Endothelial cell of umbilical vein (primary cell): ENCODE results near the gene RPL39. TPM values are rescaled to one million over a fixed set of nuclear protein-coding genes. Genes with fewer than 3 reads are reported as not detected.

ENCODE experiments used
- BruUV-seq: library from RNA; stranded (reverse); fragments of 400-500 nt; replicated peaks from 2 replicates; lab custom pipeline; 2021; lab: Mats Ljungman, UMichigan
- CTCF ChIA-PET: fragments of 300-600, 350-600 bp; sonication (Branson Sonifier 250); formaldehyde crosslinking; loops from one replicate; lab custom pipeline; 2021; ENCODE audit warnings: antibody characterized with exemption, inconsistent platforms; lab: Charles Lee
- POLR2A ChIA-PET: fragments of 300-600, 350-600 bp; sonication (Branson Sonifier 250); formaldehyde crosslinking; loops from one replicate; lab custom pipeline; 2021; ENCODE audit warnings: antibody characterized with exemption, inconsistent platforms; lab: Charles Lee
- DNase-seq: peaks from one replicate; pipeline ENCODE4 v3.0.0-alpha.2; 2011; ENCODE audit warnings: low read depth, low spot score
- FAIRE-seq: peaks from 2 replicates; lab custom pipeline; 2011; peaks lifted over from hg19 to GRCh38; lab: Jason Lieb, UNC
- H2AFZ ChIP-seq: 2 replicates; pipeline ENCODE4 v1.6.0; 2012; ENCODE audit warnings: low read depth, low read length, control low read depth, inconsistent platforms
- H3K27ac ChIP-seq: 2 replicates; pipeline ENCODE4 v1.5.1; 2011; ENCODE audit warnings: low read depth, mild to moderate bottlenecking, control low read depth, low read length, moderate library complexity; ENCODE audit not compliant: insufficient read depth
- H3K27me3 ChIP-seq, 2 experiments: 2 replicates each; pipeline versions ENCODE4 v1.6.0 to v1.6.1; 2011; ENCODE audit warnings: low read length in 2 of 2, mixed read lengths in 1 of 2; ENCODE audit not compliant: control insufficient read depth in 2 of 2, insufficient read depth in 2 of 2
- H3K36me3 ChIP-seq, 2 experiments: 2 replicates in 1 of 2; 3 replicates in 1 of 2; pipeline ENCODE4 v1.5.1; 2011; ENCODE audit warnings: low read length in 2 of 2, mild to moderate bottlenecking in 1 of 2, moderate library complexity in 1 of 2; ENCODE audit not compliant: control insufficient read depth in 2 of 2, insufficient read depth in 2 of 2; ENCODE audit errors: extremely low read depth in 1 of 2
- H3K4me1 ChIP-seq: 3 replicates; pipeline ENCODE4 v1.5.1; 2011; ENCODE audit warnings: mild to moderate bottlenecking, low read length; ENCODE audit not compliant: control insufficient read depth, insufficient read depth; ENCODE audit errors: extremely low read depth
- H3K4me2 ChIP-seq: 2 replicates; pipeline ENCODE4 v1.6.1; 2011; ENCODE audit warnings: low read length, control low read depth, mixed read lengths; ENCODE audit not compliant: insufficient read depth
- H3K4me3 ChIP-seq, 3 experiments: fragments of 200-600 bp in 1 of 3; sonication (generic), shearing (Covaris generic) in 1 of 3; replicated peaks in 1 of 3; 2 replicates each; pipeline ENCODE4 v1.5.1; 2011 to 2016; ENCODE audit warnings: control low read depth in 3 of 3, low read length in 3 of 3, mild to moderate bottlenecking in 2 of 3, inconsistent platforms in 1 of 3, low read depth in 1 of 3, moderate library complexity in 1 of 3; ENCODE audit not compliant: insufficient read depth in 1 of 3
- H3K79me2 ChIP-seq: 2 replicates; pipeline ENCODE4 v1.6.0; 2012; ENCODE audit warnings: low read length, inconsistent platforms; ENCODE audit not compliant: control insufficient read depth, insufficient read depth
- H3K9ac ChIP-seq: replicated peaks from 2 replicates; pipeline ENCODE3; 2011; ENCODE audit warnings: low read length, control low read depth; ENCODE audit not compliant: insufficient read depth; ENCODE audit errors: extremely low read depth
- H3K9me1 ChIP-seq: replicated peaks from 3 replicates; pipeline ENCODE4 v1.6.0; 2011; ENCODE audit warnings: mild to moderate bottlenecking, low read length; ENCODE audit not compliant: control insufficient read depth, insufficient read depth; ENCODE audit errors: extremely low read depth
- H3K9me3 ChIP-seq: replicated peaks from 2 replicates; pipeline ENCODE4 v1.5.1; 2012; ENCODE audit warnings: low read length, inconsistent platforms; ENCODE audit not compliant: control insufficient read depth, insufficient read depth
- H4K20me1 ChIP-seq: replicated peaks from 2 replicates; pipeline ENCODE3; 2011; ENCODE audit warnings: mild to moderate bottlenecking, low read length; ENCODE audit not compliant: control insufficient read depth, insufficient read depth; ENCODE audit errors: extremely low read depth
- GATA2 ChIP-seq: IDR thresholded peaks from 2 replicates; pipeline ENCODE4 v1.7.0; 2011; ENCODE audit warnings: low read depth, mild to moderate bottlenecking, moderate library complexity, mixed read lengths, low read length; ENCODE audit not compliant: insufficient read length, insufficient read depth
- JUN ChIP-seq: IDR thresholded peaks from 2 replicates; pipeline ENCODE4 v1.6.1; 2011; ENCODE audit warnings: borderline replicate concordance, low read depth; ENCODE audit not compliant: insufficient read length, insufficient read depth
- MYC ChIP-seq: IDR thresholded peaks from one replicate; pipeline ENCODE4 v1.6.1; 2011; ENCODE audit warnings: mild to moderate bottlenecking, low read depth, low read length
- POLR2A ChIP-seq: IDR thresholded peaks from 2 replicates; pipeline ENCODE4 v1.6.1; 2012; ENCODE audit warnings: low read depth, mild to moderate bottlenecking, control low read depth, low read length
- POLR2AphosphoS5 ChIP-seq: IDR thresholded peaks from 2 replicates; pipeline ENCODE4 v1.6.1; 2012; ENCODE audit warnings: low read depth, mild to moderate bottlenecking, control low read depth, low read length, moderate library complexity; ENCODE audit not compliant: insufficient read depth
- dilution Hi-C: fragments of 300-500 bp; cut with MboI; formaldehyde crosslinking; loops from one replicate; pipeline ENCODE4 v1.15.0; 2019; ENCODE audit warnings: low sequenced_read_pairs; ENCODE audit not compliant: extremely low pct_ligation_motif_present
- intact Hi-C: fragments of 100-400 bp; cut with micrococcal nuclease; formaldehyde crosslinking; loops from one replicate; pipeline ENCODE4 v1.10.0; 2022
- polyA plus RNA-seq, 4 experiments: library from polyadenylated mRNA; depleted of rRNA in 3 of 4; stranded (reverse) in 3 of 4; unstranded in 1 of 4; fragments of >200 nt; gene quantifications; 2 replicates each; pipeline versions ENCODE4 v1.2.1 to v1.2.3, GENCODE V29; 2011 to 2012; ENCODE audit warnings: missing spikeins in 1 of 4
- total RNA-seq: library from RNA; stranded (reverse); gene quantifications from 2 replicates; pipeline ENCODE4 v1.2.3, GENCODE V29; 2021
- TF ChIP-seq, protein P1 (sequence below): IDR thresholded peaks from 2 replicates; pipeline ENCODE4 v1.6.1; 2011; ENCODE audit not compliant: insufficient read depth, insufficient read length
- TF ChIP-seq, protein P2 (sequence below), 2 donors: IDR thresholded peaks; 1 replicate in 1 of 2; 2 replicates in 1 of 2; pipeline ENCODE4 v1.5.1; 2011; ENCODE audit warnings: low read length in 2 of 2, mild to moderate bottlenecking in 2 of 2, moderate library complexity in 2 of 2, control low read depth in 1 of 2, inconsistent platforms in 1 of 2, low read depth in 1 of 2; ENCODE audit not compliant: insufficient read depth in 1 of 2; ENCODE audit errors: extremely low read depth in 1 of 2

RPL39 gene
- total and polyA plus RNA-seq, 2 donors (not counting 3 experiments of a cell fraction or from before 2014, with no cell fraction given) = 1,305 to 1,516 TPM

DNA sequence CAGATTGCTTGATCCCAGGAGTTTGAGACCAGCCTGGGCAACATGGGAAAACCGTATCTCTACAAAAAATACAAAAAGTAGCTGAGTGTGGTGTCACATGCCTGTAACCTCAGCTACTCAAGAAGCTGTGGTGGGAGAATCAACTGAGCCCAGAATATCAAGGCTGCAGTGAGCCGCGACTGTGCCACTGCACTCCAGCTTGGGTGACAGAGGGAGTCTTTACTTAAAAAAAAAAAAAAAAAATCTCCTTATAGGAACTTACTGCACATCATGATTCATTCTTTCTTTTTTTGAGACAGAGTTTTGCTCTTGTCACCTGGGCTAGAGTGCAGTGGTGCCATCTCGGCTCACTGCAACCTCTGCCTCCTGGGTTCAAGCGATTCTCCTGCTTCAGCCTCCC lies 37.0 kb upstream of the RPL39 start:
- no peak for FAIRE-seq
- intact Hi-C loops = loop anchor here (5.0 kb wide), 1 partner anchor 36 kb away; the partner anchor contains the start of gene RPL39
- BruUV-seq = no TSS peak
- H3K79me2 ChIP-seq = no peaks in the 10 kb centered on the region
- H3K9ac ChIP-seq = no peak overlapping the region
- H3K9me1 ChIP-seq = no peaks in the 10 kb centered on the region
- H3K27me3 ChIP-seq = no peaks in the 10 kb centered on the region
- DNase-seq = no peak
- no peaks in the 10 kb centered on the region for H3K9me3 ChIP-seq
- H3K4me3 ChIP-seq = no peak overlapping the region
- no peak overlapping the region for H3K27ac ChIP-seq
- H3K4me2 ChIP-seq = no peak overlapping the region
- CTCF ChIA-PET = no interaction called here
- H3K4me1 ChIP-seq = peaks cover 4% of the 10 kb centered on the region
- dilution Hi-C loops = no loop called here
- TF ChIP-seq POLR2A (no peak), POLR2AphosphoS5 (no peak), JUN (no peak), MYC (no peak), GATA2 (no peak)
- TF ChIP-seq, protein P1, sequence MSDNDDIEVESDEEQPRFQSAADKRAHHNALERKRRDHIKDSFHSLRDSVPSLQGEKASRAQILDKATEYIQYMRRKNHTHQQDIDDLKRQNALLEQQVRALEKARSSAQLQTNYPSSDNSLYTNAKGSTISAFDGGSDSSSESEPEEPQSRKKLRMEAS = no peak
- TF ChIP-seq, protein P2, sequence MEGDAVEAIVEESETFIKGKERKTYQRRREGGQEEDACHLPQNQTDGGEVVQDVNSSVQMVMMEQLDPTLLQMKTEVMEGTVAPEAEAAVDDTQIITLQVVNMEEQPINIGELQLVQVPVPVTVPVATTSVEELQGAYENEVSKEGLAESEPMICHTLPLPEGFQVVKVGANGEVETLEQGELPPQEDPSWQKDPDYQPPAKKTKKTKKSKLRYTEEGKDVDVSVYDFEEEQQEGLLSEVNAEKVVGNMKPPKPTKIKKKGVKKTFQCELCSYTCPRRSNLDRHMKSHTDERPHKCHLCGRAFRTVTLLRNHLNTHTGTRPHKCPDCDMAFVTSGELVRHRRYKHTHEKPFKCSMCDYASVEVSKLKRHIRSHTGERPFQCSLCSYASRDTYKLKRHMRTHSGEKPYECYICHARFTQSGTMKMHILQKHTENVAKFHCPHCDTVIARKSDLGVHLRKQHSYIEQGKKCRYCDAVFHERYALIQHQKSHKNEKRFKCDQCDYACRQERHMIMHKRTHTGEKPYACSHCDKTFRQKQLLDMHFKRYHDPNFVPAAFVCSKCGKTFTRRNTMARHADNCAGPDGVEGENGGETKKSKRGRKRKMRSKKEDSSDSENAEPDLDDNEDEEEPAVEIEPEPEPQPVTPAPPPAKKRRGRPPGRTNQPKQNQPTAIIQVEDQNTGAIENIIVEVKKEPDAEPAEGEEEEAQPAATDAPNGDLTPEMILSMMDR (IDR thresholded peaks at IDR 0.05; ENCODE audit: extremely low read depth in 1 of 2, insufficient read depth in 1 of 2, low read depth in 1 of 2, low read length in 2 of 2) = no peak
- POLR2A ChIA-PET = no interaction called here
- no peak overlapping the region for H2AFZ ChIP-seq
- H3K36me3 ChIP-seq = no peaks in the 10 kb centered on the region
- no peaks in the 10 kb centered on the region for H4K20me1 ChIP-seq
